ENCODE measurements around the gene CHCHD3. TPM values are rescaled to one million over a fixed set of nuclear protein-coding genes. Genes with fewer than 3 reads are reported as not detected.

Gene CHCHD3
- total RNA-seq, 2 donors from 2014 or later, result 88.3 to 154 TPM

GRCh38 chr7:132815696-132816311 is 266.1 kb downstream of the CHCHD3 start:
- no peak overlapping the region for H3K27ac ChIP-seq
- H3K27me3 ChIP-seq, result no peaks in the 10 kb centered on the region
- DNase-seq (ENCODE audit: low spot score), result no peak
- H3K4me3 ChIP-seq, result no peak overlapping the region
- TF ChIP-seq, protein P1, sequence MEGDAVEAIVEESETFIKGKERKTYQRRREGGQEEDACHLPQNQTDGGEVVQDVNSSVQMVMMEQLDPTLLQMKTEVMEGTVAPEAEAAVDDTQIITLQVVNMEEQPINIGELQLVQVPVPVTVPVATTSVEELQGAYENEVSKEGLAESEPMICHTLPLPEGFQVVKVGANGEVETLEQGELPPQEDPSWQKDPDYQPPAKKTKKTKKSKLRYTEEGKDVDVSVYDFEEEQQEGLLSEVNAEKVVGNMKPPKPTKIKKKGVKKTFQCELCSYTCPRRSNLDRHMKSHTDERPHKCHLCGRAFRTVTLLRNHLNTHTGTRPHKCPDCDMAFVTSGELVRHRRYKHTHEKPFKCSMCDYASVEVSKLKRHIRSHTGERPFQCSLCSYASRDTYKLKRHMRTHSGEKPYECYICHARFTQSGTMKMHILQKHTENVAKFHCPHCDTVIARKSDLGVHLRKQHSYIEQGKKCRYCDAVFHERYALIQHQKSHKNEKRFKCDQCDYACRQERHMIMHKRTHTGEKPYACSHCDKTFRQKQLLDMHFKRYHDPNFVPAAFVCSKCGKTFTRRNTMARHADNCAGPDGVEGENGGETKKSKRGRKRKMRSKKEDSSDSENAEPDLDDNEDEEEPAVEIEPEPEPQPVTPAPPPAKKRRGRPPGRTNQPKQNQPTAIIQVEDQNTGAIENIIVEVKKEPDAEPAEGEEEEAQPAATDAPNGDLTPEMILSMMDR (IDR thresholded peaks at IDR 0.05), result no peak
- peaks cover 0 to 13% of the 10 kb centered on the region in 2 donors for H3K4me1 ChIP-seq
- no peaks in the 10 kb centered on the region for H3K36me3 ChIP-seq
- no peaks in the 10 kb centered on the region for H3K9me3 ChIP-seq

DNA sequence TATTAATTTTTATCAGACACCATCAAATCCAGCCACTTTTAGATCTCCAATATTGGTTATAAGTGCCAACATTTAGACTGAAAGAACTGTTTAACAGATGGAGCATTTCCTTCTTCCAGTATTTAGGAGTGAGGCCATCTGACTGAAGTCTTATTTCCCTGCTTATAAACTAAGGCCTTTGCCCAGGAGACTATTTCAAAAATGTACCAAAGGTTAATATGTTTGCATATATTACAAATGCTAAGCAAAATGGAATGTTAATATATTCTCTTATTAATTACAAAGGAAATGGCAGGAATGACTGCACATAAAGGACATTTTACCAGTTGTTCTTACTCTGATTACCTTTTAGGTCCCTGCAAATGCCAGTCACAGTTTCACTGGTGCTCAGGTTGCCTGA is 266.8 kb downstream of the CHCHD3 start:
- TF ChIP-seq, protein P1 (IDR thresholded peaks at IDR 0.05), result no peak
- DNase-seq (ENCODE audit: low spot score), result no peak
- Histone ChIP-seq H3K36me3 (no peaks in the 10 kb centered on the region), H3K4me3 (no peak overlapping the region), H3K9me3 (no peaks in the 10 kb centered on the region), H3K27me3 (no peaks in the 10 kb centered on the region), H3K4me1 (peaks cover 0 to 13% of the 10 kb centered on the region in 2 donors), H3K27ac (no peak overlapping the region)

DNA sequence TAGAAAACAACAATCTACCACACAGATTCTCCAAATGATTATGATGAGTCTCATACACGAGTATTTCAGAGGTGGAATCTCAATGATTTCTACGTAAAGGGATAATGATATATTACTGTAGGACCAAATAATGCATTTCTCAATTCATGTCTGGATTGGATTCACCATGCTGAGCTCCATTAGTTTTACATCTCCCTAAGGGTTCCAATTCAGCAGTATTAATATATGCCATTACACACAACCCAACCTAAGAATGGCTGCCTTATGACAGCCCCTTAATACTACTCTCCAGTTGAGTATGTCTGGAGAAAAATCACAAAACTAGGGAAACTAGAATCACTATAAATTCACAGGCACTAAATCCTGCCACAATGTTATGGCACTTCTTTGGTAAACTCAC is 271.3 kb downstream of the CHCHD3 start:
- DNase-seq (ENCODE audit: low spot score), result no peak
- no peaks in the 10 kb centered on the region for H3K36me3 ChIP-seq
- H3K27me3 ChIP-seq, result no peaks in the 10 kb centered on the region
- H3K4me1 ChIP-seq, result peaks cover 0 to 1% of the 10 kb centered on the region in 2 donors
- no peaks in the 10 kb centered on the region for H3K9me3 ChIP-seq
- H3K27ac ChIP-seq, result no peak overlapping the region
- TF ChIP-seq, protein P1 (IDR thresholded peaks at IDR 0.05), result no peak
- no peak overlapping the region for H3K4me3 ChIP-seq

DNA sequence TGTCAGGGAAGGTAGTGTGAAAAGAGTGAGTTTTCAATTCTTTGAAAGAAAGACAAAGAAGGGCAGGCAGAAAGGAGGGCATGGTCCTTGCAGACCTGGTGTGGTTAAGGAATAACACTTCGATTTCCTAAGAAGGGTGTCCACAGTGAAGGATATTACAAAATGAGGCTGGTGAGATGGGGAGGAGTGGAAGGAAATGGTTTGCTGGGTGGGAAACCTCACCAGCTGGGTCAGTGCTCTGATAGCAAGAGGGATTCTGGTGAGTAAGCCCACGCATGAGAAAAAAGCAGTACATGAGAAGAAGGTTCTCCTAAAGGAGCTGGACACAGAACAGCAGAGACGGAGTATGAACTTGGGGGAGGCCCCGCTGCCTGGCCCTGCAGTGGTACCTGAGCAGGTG is 275.1 kb downstream of the CHCHD3 start:
- DNase-seq (ENCODE audit: low spot score), result no peak
- Histone ChIP-seq H3K27ac (no peak overlapping the region), H3K4me3 (no peak overlapping the region), H3K36me3 (no peaks in the 10 kb centered on the region), H3K9me3 (no peaks in the 10 kb centered on the region), H3K4me1 (no peaks in the 10 kb centered on the region), H3K27me3 (no peaks in the 10 kb centered on the region)
- TF ChIP-seq, protein P1 (IDR thresholded peaks at IDR 0.05), result no peak

- Histone ChIP-seq H3K27ac (no peak overlapping the region), H3K9me3 (no peaks in the 10 kb centered on the region), H3K27me3 (no peaks in the 10 kb centered on the region), H3K36me3 (no peaks in the 10 kb centered on the region), H3K4me1 (no peaks in the 10 kb centered on the region), H3K4me3 (no peak overlapping the region)
- TF ChIP-seq, protein P1 (IDR thresholded peaks at IDR 0.05), result no peak
- DNase-seq (ENCODE audit: low spot score), result no peak
These were observed 276.1 kb downstream of the CHCHD3 start for GRCh38 chr7:132805766-132806165.
